Hepatocyte (in vitro differentiated cells): ENCODE results near the gene SBF2.

Source experiments
- EZH2 ChIP-seq: fragments of 200-600 bp; sonication (generic); IDR thresholded peaks from 2 replicates; pipeline ENCODE4 v1.6.1; 2016; ENCODE audit warnings: antibody characterized with exemption, mild to moderate bottlenecking, borderline replicate concordance
- EZH2phosphoT487 ChIP-seq: fragments of 200-600 bp; sonication (generic); IDR thresholded peaks from one replicate; pipeline ENCODE4 v1.6.1; 2018; ENCODE audit warnings: antibody characterized with exemption, mild to moderate bottlenecking, low read depth, moderate library complexity; ENCODE audit not compliant: unreplicated experiment, severe bottlenecking
- TF ChIP-seq, protein P1 (sequence below): fragments of 200-600 bp; sonication (generic); IDR thresholded peaks from 2 replicates; pipeline ENCODE4 v1.5.1; 2016; ENCODE audit warnings: antibody characterized with exemption, mild to moderate bottlenecking; ENCODE audit not compliant: poor library complexity

DNA sequence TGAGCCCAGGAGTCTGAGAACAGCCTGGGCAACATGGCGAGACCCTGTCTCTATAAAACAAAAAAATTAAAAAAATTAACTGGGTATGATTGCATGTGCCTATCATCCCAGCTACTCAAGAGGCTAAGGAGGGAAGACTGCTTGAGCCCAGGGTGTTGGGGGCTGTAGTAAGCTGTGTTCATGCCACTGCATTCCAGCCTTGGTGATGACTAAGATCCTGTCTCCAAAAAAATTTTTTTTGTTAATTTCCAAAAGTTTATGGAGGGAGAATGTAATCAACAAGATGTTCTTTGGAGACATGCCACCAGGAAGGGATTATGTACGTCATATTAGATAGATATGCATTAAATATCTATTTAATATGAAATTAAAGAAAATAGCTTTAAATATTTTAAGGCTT, 267.5 kb downstream of the SBF2 start:
- TF ChIP-seq, protein P1, sequence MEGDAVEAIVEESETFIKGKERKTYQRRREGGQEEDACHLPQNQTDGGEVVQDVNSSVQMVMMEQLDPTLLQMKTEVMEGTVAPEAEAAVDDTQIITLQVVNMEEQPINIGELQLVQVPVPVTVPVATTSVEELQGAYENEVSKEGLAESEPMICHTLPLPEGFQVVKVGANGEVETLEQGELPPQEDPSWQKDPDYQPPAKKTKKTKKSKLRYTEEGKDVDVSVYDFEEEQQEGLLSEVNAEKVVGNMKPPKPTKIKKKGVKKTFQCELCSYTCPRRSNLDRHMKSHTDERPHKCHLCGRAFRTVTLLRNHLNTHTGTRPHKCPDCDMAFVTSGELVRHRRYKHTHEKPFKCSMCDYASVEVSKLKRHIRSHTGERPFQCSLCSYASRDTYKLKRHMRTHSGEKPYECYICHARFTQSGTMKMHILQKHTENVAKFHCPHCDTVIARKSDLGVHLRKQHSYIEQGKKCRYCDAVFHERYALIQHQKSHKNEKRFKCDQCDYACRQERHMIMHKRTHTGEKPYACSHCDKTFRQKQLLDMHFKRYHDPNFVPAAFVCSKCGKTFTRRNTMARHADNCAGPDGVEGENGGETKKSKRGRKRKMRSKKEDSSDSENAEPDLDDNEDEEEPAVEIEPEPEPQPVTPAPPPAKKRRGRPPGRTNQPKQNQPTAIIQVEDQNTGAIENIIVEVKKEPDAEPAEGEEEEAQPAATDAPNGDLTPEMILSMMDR: no peak
- TF ChIP-seq EZH2 (no peak), EZH2phosphoT487 (no peak)
